ENCODE measurements around the gene FOXN1. TPM values are rescaled to one million over a fixed set of nuclear protein-coding genes. Genes with fewer than 3 reads are reported as not detected.

Gene FOXN1
- total and polyA plus RNA-seq, 7 experiments from 2014 or later = not detected

DNA sequence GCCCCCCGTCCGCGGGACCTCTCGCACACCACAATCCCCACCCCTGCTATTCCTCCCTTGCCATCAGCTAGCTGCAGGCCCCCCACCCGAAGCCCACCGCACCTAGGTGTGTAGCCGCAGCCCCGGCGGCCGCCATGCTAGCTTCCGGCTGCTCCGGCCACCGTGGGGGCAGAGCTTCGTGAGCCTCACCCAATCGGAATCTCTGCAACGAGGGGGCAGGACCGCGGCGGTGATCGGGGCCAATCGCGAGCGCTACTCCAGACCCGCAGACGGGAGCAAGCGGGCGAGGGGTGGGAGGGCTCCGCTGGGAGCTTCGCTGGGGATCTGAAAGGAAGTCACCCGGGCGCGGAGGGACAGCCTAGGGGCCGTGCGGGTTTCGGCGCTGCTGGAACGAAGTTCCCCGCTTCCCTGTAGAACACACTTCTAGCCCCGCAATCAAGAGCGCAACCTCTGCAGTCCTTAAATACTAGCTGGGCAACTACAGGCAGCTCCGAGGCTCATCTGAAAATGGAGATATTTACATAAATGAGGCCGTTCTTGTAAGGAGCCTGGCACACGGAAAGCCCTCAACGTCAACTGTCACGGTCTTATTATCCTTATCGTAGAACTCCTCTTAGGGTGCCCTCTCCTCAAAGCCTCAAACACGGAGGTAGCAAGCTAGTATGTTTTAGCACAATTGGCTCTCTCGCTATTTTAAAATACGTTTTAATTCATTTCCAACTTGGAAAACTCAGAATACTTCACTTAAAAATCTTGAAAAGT, 65.4 kb downstream of the FOXN1 start, which contains the start of gene PIGS:
Gene PIGS, minus strand, starts transcription at position 164 of the 762 bp plus-strand sequence. Its CDS starts 28 bp downstream, at position 136.
- DNase-seq = peak; percentile 72 to 93 (median 84)
- CTCF ChIA-PET = interaction anchor here (0.6 to 1.4 kb wide), 6 partner anchors 18 to 1280 kb away, joined by 3 to 8 read pairs (median 4); partner anchors contain the start of gene UNC119
- peaks cover 28 to 31% of the 10 kb centered on the region in 2 donors for H3K4me1 ChIP-seq (ENCODE audit: control insufficient read depth in 2 of 2, insufficient read depth in 2 of 2, low read length in 2 of 2)
- Mint-ChIP-seq H3K4me1 (peaks cover 49 to 76% (median 68%) of the 10 kb centered on the region in 7 donors), H3K4me3 (peak within 1 kb of the TSS; percentile 93 to 99 (median 96)), H3K27me3 (no peaks in the 10 kb centered on the region), H3K9me3 (no peaks in the 10 kb centered on the region), H3K36me3 (peaks cover 0 to 37% (median 8%) of the 10 kb centered on the region in 5 donors), H3K27ac (peak within 1 kb of the TSS; percentile 84 to 97 (median 93))
- peak within 1 kb of the TSS; percentile 78 for H3K4me3 ChIP-seq (ENCODE audit: low read length)
- H3K27ac ChIP-seq (ENCODE audit: low read depth, low read length) = peak within 1 kb of the TSS; percentile 90
- no peaks in the 10 kb centered on the region for H3K27me3 ChIP-seq (ENCODE audit: control insufficient read depth in 2 of 2, insufficient read depth in 2 of 2, low read length in 2 of 2)
- POLR2A ChIA-PET = interaction anchor here (0.5 to 12.2 kb wide), 17 partner anchors 9 to 723 kb away, joined by 3 to 172 read pairs (median 5); partner anchors contain the start of genes BLTP2, NUFIP2, PROCA1 and SPAG5
- H3K9me3 ChIP-seq (ENCODE audit: control insufficient read depth in 2 of 3, low read length in 3 of 3) = no peaks in the 10 kb centered on the region
- intact Hi-C loops (cut with micrococcal nuclease) = loop anchor here (1.0 to 10.0 kb wide), 6 partner anchors 8 to 237 kb away; partner anchors contain the start of genes SPAG5 (in 2 of the 2), UNC119 (in 2 of the 2), IFT20 (in 1 of the 2) and RPL23A (in 1 of the 2)
- peak; percentile 99 for ATAC-seq
- peaks cover 0 to 23% (median 0%) of the 10 kb centered on the region in 3 experiments for H3K36me3 ChIP-seq (ENCODE audit: control insufficient read depth in 2 of 3, insufficient read depth in 3 of 3, low read length in 3 of 3)

DNA sequence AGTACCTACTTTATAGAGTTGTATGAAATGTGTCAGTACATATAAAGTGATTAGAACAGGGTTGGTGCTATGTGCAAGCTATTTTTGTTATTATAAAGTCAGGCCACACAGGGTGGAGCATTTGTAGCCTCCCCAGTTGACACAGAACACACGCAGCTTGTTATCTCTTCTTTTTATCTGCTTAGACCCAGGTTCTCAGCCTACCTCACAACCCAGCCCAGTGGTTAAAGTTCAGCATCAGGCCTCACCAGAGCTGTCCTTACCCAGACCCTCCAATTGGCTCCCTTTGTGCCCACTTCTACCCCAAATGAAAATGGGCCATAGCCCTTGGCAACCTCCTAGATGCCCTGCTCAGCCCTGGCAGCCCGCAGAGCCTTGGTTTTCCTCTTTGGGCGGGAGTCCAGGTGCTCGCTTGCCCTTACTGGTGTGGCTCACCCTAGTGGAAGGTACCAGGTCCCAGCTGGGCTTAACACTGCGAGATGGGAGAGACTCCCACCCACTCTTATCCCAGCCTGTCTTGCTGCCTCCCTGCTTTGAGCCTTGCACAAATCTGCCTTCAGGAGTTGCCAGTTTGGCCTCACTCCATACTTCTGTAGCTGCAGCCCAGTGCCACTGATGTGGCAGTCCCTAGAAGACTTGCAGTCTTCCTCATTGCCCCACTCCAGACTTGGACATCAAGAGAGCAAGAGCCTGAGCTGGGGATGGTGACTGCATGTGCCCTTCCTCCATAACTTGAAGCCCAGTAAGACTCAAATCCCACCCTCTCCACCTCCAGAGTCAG, 66.3 kb downstream of the FOXN1 start:
- H3K27me3 Mint-ChIP-seq = no peaks in the 10 kb centered on the region
- peaks cover 32 to 33% of the 10 kb centered on the region in 2 donors for H3K4me1 ChIP-seq (ENCODE audit: control insufficient read depth in 2 of 2, insufficient read depth in 2 of 2, low read length in 2 of 2)
- peak overlapping the region; percentile 78 for H3K4me3 ChIP-seq (ENCODE audit: low read length)
- peaks cover 0 to 43% (median 5%) of the 10 kb centered on the region in 5 donors for H3K36me3 Mint-ChIP-seq
- DNase-seq = no peak
- intact Hi-C loops (cut with micrococcal nuclease) = loop anchor here in 1 of 2 donors (10.0 kb wide), 1 partner anchor 198 kb away; the partner anchor contains the start of genes SARM1 and VTN
- no peaks in the 10 kb centered on the region for H3K9me3 ChIP-seq (ENCODE audit: control insufficient read depth in 2 of 3, low read length in 3 of 3)
- H3K9me3 Mint-ChIP-seq = no peaks in the 10 kb centered on the region
- peaks cover 0 to 15% (median 0%) of the 10 kb centered on the region in 3 experiments for H3K36me3 ChIP-seq (ENCODE audit: control insufficient read depth in 2 of 3, insufficient read depth in 3 of 3, low read length in 3 of 3)
- ATAC-seq = no peak
- H3K27ac Mint-ChIP-seq = peak overlapping the region; percentile 84 to 97 (median 93)
- peak overlapping the region; percentile 90 for H3K27ac ChIP-seq (ENCODE audit: low read depth, low read length)
- peak overlapping the region; percentile 93 to 99 (median 96) for H3K4me3 Mint-ChIP-seq
- POLR2A ChIA-PET = interaction anchor here (0.7 to 12.2 kb wide), 16 partner anchors 10 to 375 kb away, joined by 3 to 172 read pairs (median 5); partner anchors contain the start of genes BLTP2, PROCA1, SPAG5 and UNC119
- no peaks in the 10 kb centered on the region for H3K27me3 ChIP-seq (ENCODE audit: control insufficient read depth in 2 of 2, insufficient read depth in 2 of 2, low read length in 2 of 2)
- peaks cover 45 to 77% (median 69%) of the 10 kb centered on the region in 7 donors for H3K4me1 Mint-ChIP-seq
- CTCF ChIA-PET = interaction anchor here (0.9 to 1.3 kb wide), 2 partner anchors 27 to 385 kb away, joined by 3 to 8 read pairs; no protein-coding TSS in a partner anchor

DNA sequence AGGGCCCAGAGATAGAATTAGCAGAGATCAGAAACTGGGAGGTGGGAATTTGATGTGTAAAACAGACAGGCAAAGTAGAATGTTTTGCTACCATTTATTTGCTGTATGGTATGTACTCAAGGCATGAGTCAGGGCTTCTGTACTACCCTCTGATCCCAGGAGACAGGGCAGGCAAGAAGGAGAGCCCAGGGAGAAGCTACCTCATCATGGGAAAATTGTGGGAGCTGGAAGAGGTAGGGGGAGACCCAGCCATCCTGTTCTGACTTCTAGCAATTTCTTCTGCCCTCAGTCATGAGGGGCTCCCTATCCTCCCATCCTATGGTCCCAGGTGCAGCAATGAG, 66.9 kb downstream of the FOXN1 start:
- no peaks in the 10 kb centered on the region for H3K27me3 Mint-ChIP-seq
- H3K4me3 ChIP-seq (ENCODE audit: low read length) = no peak overlapping the region
- no peak for DNase-seq
- H3K9me3 ChIP-seq (ENCODE audit: control insufficient read depth in 2 of 3, low read length in 3 of 3) = no peaks in the 10 kb centered on the region
- no peak for ATAC-seq
- no peaks in the 10 kb centered on the region for H3K9me3 Mint-ChIP-seq
- H3K36me3 Mint-ChIP-seq = peaks cover 0 to 41% (median 0%) of the 10 kb centered on the region in 5 donors
- H3K4me1 ChIP-seq (ENCODE audit: control insufficient read depth in 2 of 2, insufficient read depth in 2 of 2, low read length in 2 of 2) = peaks cover 32 to 33% of the 10 kb centered on the region in 2 donors
- peaks cover 39 to 75% (median 64%) of the 10 kb centered on the region in 7 donors for H3K4me1 Mint-ChIP-seq
- peaks cover 0 to 15% (median 0%) of the 10 kb centered on the region in 3 experiments for H3K36me3 ChIP-seq (ENCODE audit: control insufficient read depth in 2 of 3, insufficient read depth in 3 of 3, low read length in 3 of 3)
- peak overlapping the region; percentile 70 to 96 (median 92) for H3K27ac Mint-ChIP-seq
- POLR2A ChIA-PET = interaction anchor here (0.8 to 12.2 kb wide), 7 partner anchors 10 to 138 kb away, joined by 3 to 172 read pairs (median 5); partner anchors contain the start of genes BLTP2, PROCA1, SPAG5 and UNC119
- H3K27me3 ChIP-seq (ENCODE audit: control insufficient read depth in 2 of 2, insufficient read depth in 2 of 2, low read length in 2 of 2) = no peaks in the 10 kb centered on the region
- no peak overlapping the region for H3K27ac ChIP-seq (ENCODE audit: low read depth, low read length)
- peak overlapping the region in 9 of 10 donors; percentile 1 to 99 (median 96) for H3K4me3 Mint-ChIP-seq
- CTCF ChIA-PET = interaction anchor here (1.1 kb wide), 1 partner anchor 24 kb away, joined by 4 read pairs; no protein-coding TSS in a partner anchor
- intact Hi-C loops (cut with micrococcal nuclease) = loop anchor here in 1 of 2 donors (10.0 kb wide), 1 partner anchor 198 kb away; the partner anchor contains the start of genes SARM1 and VTN

DNA sequence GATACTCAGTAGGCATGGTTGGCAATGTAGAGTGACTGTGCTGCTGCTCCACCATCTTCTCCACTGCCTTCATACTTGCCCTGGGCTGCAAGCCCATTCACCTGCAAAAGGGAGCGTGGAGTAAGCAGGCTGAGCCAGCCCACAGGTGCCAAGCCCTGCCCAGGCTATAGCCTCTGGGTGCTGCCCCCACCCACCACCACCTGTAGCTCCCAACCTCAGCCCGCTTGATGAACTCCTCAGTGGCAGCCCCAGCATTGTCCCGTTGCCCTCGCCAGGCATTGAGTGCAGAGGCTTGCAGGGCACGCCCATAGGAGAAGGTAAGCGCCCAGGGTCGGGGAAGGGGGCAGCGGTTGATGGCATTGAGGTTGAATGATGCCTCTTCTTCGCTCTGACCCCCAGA, 67.4 kb downstream of the FOXN1 start:
- no peak for ATAC-seq
- CTCF ChIA-PET = interaction anchor here (1.1 kb wide), 1 partner anchor 24 kb away, joined by 4 read pairs; no protein-coding TSS in a partner anchor
- no peak for DNase-seq
- H3K27ac Mint-ChIP-seq = peak overlapping the region in 4 of 9 donors; percentile 39 to 92 (median 77)
- no peaks in the 10 kb centered on the region for H3K27me3 Mint-ChIP-seq
- POLR2A ChIA-PET = interaction anchor here (0.7 to 12.2 kb wide), 6 partner anchors 11 to 71 kb away, joined by 3 to 172 read pairs (median 11); partner anchors contain the start of genes BLTP2, SPAG5 and UNC119
- H3K9me3 Mint-ChIP-seq = no peaks in the 10 kb centered on the region
- intact Hi-C loops (cut with micrococcal nuclease) = loop anchor here in 1 of 2 donors (10.0 kb wide), 1 partner anchor 199 kb away; the partner anchor contains the start of genes SARM1 and VTN
- H3K27ac ChIP-seq (ENCODE audit: low read depth, low read length) = no peak overlapping the region
- H3K36me3 Mint-ChIP-seq = peaks cover 0 to 37% (median 0%) of the 10 kb centered on the region in 5 donors
- no peaks in the 10 kb centered on the region for H3K27me3 ChIP-seq (ENCODE audit: control insufficient read depth in 2 of 2, insufficient read depth in 2 of 2, low read length in 2 of 2)
- peaks cover 34 to 71% (median 59%) of the 10 kb centered on the region in 7 donors for H3K4me1 Mint-ChIP-seq
- H3K4me3 Mint-ChIP-seq = peak overlapping the region in 3 of 10 donors; percentile 1 to 96 (median 1)
- peaks cover 32 to 33% of the 10 kb centered on the region in 2 donors for H3K4me1 ChIP-seq (ENCODE audit: control insufficient read depth in 2 of 2, insufficient read depth in 2 of 2, low read length in 2 of 2)
- no peaks in the 10 kb centered on the region for H3K9me3 ChIP-seq (ENCODE audit: control insufficient read depth in 2 of 3, low read length in 3 of 3)
- peaks cover 0 to 15% (median 0%) of the 10 kb centered on the region in 3 experiments for H3K36me3 ChIP-seq (ENCODE audit: control insufficient read depth in 2 of 3, insufficient read depth in 3 of 3, low read length in 3 of 3)
- H3K4me3 ChIP-seq (ENCODE audit: low read length) = no peak overlapping the region

DNA sequence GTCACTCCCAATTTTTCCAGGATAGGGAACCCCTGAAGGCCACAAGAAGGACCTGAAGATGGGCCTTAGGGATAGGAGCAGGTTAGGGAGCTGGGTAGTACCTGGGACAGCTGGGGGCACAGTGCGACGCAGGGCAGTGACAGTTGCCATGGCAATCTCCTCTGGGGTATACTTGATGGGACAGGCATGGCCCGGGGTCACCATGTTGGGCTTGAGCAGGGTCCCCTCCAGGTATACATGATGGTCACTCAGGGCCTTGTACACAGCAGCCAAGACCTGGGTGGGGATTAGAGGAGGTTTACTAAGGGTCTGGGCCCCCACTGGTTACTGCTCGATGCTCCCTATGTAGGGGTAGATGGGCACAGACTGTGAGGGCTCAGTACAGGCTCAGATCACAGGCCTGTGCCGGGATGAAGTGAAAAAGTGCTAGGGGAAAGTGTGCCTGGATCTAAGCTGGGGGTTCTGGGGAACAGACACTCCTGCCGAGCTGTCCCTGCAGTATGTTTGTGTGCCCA, 67.9 kb downstream of the FOXN1 start:
- intact Hi-C loops (cut with micrococcal nuclease) = loop anchor here in 1 of 2 donors (10.0 kb wide), 1 partner anchor 199 kb away; the partner anchor contains the start of genes SARM1 and VTN
- Histone ChIP-seq H3K27me3 (ENCODE audit: control insufficient read depth in 2 of 2, insufficient read depth in 2 of 2, low read length in 2 of 2) (no peaks in the 10 kb centered on the region), H3K4me1 (ENCODE audit: control insufficient read depth in 2 of 2, insufficient read depth in 2 of 2, low read length in 2 of 2) (peaks cover 32 to 33% of the 10 kb centered on the region in 2 donors), H3K36me3 (ENCODE audit: control insufficient read depth in 2 of 3, insufficient read depth in 3 of 3, low read length in 3 of 3) (peaks cover 0 to 15% (median 0%) of the 10 kb centered on the region in 3 experiments), H3K4me3 (ENCODE audit: low read length) (no peak overlapping the region), H3K27ac (ENCODE audit: low read depth, low read length) (no peak overlapping the region), H3K9me3 (ENCODE audit: control insufficient read depth in 2 of 3, low read length in 3 of 3) (no peaks in the 10 kb centered on the region)
- DNase-seq (no peak), ATAC-seq (no peak)
- Mint-ChIP-seq H3K27ac (peak overlapping the region in 4 of 9 donors; percentile 4 to 67 (median 53)), H3K4me1 (peaks cover 31 to 69% (median 56%) of the 10 kb centered on the region in 7 donors), H3K9me3 (no peaks in the 10 kb centered on the region), H3K4me3 (peak overlapping the region in 5 of 10 donors; percentile 6 to 61 (median 34)), H3K27me3 (no peaks in the 10 kb centered on the region), H3K36me3 (peaks cover 0 to 38% (median 0%) of the 10 kb centered on the region in 5 donors)
- ChIA-PET POLR2A (interaction anchor here (0.7 to 12.2 kb wide), 3 partner anchors 11 to 23 kb away, joined by 3 to 172 read pairs (median 17); partner anchors contain the start of gene SPAG5), CTCF (interaction anchor here (1.1 kb wide), 1 partner anchor 25 kb away, joined by 4 read pairs; no protein-coding TSS in a partner anchor)
